ENCODE results near the gene PUM2.

- TF ChIP-seq, protein P1, sequence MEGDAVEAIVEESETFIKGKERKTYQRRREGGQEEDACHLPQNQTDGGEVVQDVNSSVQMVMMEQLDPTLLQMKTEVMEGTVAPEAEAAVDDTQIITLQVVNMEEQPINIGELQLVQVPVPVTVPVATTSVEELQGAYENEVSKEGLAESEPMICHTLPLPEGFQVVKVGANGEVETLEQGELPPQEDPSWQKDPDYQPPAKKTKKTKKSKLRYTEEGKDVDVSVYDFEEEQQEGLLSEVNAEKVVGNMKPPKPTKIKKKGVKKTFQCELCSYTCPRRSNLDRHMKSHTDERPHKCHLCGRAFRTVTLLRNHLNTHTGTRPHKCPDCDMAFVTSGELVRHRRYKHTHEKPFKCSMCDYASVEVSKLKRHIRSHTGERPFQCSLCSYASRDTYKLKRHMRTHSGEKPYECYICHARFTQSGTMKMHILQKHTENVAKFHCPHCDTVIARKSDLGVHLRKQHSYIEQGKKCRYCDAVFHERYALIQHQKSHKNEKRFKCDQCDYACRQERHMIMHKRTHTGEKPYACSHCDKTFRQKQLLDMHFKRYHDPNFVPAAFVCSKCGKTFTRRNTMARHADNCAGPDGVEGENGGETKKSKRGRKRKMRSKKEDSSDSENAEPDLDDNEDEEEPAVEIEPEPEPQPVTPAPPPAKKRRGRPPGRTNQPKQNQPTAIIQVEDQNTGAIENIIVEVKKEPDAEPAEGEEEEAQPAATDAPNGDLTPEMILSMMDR (IDR thresholded peaks at IDR 0.05), result no peak
- TF ChIP-seq EP300 (IDR thresholded peaks at IDR 0.05) (no peak), POLR2A (IDR thresholded peaks at IDR 0.05) (no peak)
These were observed 7.5 kb downstream of the PUM2 start for GRCh38 chr2:20343128-20343527.
